Mesodermal cell (in vitro differentiated cells): ENCODE measurements around the gene FRG1. TPM values are rescaled to one million over a fixed set of nuclear protein-coding genes. Genes with fewer than 3 reads are reported as not detected.
"Not testable (repeated sequence)": the region's sequence is repeated elsewhere in the genome, so short reads cannot be mapped to it uniquely, and the experiment has no call there.

Experiments
- H3K27ac ChIP-seq: 2 replicates; pipeline ENCODE4 v1.7.0; 2013; ENCODE audit warnings: mild to moderate bottlenecking, low read depth, low read length, moderate library complexity; ENCODE audit not compliant: severe bottlenecking
- H3K36me3 ChIP-seq: 2 replicates; pipeline ENCODE4 v1.7.1; 2013; ENCODE audit warnings: mild to moderate bottlenecking, low read length, moderate library complexity; ENCODE audit not compliant: control insufficient read depth, insufficient read depth
- H3K4me1 ChIP-seq: one replicate; pipeline ENCODE4 v1.7.1; 2013; ENCODE audit warnings: mild to moderate bottlenecking, low read length; ENCODE audit not compliant: insufficient read depth, control insufficient read depth, poor library complexity, severe bottlenecking
- H3K4me3 ChIP-seq: 2 replicates; pipeline ENCODE4 v1.7.0; 2013; ENCODE audit warnings: low read length, control low read depth, mild to moderate bottlenecking; ENCODE audit not compliant: insufficient read depth, poor library complexity, severe bottlenecking; ENCODE audit errors: extremely low read depth
- H3K9me3 ChIP-seq: 2 replicates; pipeline ENCODE4 v1.7.1; 2013; ENCODE audit warnings: mild to moderate bottlenecking, low read length, moderate library complexity; ENCODE audit not compliant: control insufficient read depth
- WGBS, 2 experiments: methylation state at CpG; one replicate each; pipeline ENCODE4 v1.1.5; 2013; ENCODE audit warnings: missing lambda C conversion rate in 2 of 2; ENCODE audit not compliant: insufficient coverage in 2 of 2; 5-methylcytosine and 5-hydroxymethylcytosine counted together
- polyA plus RNA-seq, 2 experiments: library from polyadenylated mRNA; stranded (reverse); fragments of 50-300 nt; gene quantifications; one replicate each; pipeline ENCODE4 v1.2.3, GENCODE V29; 2013

Gene FRG1
- 52.2 TPM for polyA plus RNA-seq (2013, experiment 1 of 2)
- polyA plus RNA-seq (2013, experiment 2 of 2) = 70.8 TPM

DNA sequence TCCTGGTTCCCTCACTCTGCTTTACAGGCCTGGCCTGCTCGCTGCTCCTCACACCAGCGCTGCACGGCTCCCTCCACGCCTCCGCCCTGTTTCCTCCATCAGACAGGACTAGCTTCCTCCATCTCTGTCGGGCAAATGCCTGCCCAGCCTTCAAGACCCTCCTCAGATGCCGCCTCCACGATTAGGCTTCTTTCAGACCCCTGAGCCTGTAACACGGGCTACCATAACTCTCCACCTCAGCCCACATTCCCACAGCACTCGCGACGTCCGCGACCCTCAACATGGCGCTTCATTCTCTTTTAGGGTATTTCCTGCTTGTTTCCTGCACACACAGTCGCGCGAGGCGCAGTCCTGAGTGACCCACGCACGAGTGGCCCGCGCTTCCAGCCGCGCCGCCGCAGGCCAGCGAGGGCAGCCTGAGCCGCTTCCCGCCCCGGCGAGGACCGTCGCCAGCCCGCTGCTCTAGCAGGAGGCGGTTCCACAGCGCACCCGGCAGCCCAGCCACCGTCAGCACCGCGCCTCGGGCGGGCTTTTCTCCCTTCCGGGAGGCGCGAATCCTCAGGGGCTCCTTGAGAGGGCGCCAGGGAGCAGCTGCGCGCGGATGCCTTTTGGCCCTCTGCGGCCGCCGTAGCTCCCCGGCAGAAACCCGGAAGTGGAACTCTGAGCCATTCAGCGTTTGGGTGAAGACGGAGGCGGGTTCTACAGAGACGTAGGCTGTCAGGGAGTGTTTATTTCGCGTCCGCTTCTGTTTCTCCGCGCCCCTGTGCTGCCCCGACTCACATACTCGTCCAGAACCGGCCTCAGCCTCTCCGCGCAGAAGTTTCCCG, at the start of gene FRG1:
Gene FRG1, plus strand, starts transcription at position 695 of the 827 bp plus-strand sequence. CDS start 138 bp downstream, outside the sequence.
- H3K4me1 ChIP-seq = no peaks in the 10 kb centered on the region
- H3K36me3 ChIP-seq = peaks cover 4% of the 10 kb centered on the region
- peak within 1 kb of the TSS; percentile 88 for H3K4me3 ChIP-seq
- WGBS, 2 experiments = 11 to 13% methylated on average over 61 to 70 of the region's 70 CpGs
- peak within 1 kb of the TSS; percentile 89 for H3K27ac ChIP-seq
- no peaks in the 10 kb centered on the region for H3K9me3 ChIP-seq

DNA sequence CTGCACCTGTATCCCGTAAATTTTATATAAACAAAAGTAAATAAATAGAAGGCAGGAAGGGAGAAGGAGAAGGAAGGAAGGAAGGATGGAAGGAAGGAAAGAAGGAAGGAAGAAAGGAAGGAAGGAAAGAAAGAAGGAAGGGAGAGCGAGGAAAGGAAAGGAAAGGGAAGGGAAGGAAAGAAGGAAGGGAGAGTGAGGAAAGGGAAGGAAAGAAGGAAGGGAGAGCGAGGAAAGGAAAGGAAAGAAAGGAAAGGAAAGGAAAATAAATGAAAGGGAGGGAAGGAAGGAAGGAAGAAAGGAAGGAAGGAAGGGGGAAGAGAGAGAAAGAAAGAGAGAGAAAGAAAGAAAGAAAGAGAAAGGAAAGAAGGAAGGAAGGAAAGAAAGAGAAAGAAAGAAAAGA, 43.0 kb upstream of the FRG1 start:
- H3K27ac ChIP-seq = no peak overlapping the region
- no peaks in the 10 kb centered on the region for H3K9me3 ChIP-seq
- H3K4me1 ChIP-seq = no peaks in the 10 kb centered on the region
- H3K36me3 ChIP-seq = no peaks in the 10 kb centered on the region
- no peak overlapping the region for H3K4me3 ChIP-seq
- 82 to 83% methylated on average over 2 of the region's 3 CpGs for WGBS, 2 experiments

DNA sequence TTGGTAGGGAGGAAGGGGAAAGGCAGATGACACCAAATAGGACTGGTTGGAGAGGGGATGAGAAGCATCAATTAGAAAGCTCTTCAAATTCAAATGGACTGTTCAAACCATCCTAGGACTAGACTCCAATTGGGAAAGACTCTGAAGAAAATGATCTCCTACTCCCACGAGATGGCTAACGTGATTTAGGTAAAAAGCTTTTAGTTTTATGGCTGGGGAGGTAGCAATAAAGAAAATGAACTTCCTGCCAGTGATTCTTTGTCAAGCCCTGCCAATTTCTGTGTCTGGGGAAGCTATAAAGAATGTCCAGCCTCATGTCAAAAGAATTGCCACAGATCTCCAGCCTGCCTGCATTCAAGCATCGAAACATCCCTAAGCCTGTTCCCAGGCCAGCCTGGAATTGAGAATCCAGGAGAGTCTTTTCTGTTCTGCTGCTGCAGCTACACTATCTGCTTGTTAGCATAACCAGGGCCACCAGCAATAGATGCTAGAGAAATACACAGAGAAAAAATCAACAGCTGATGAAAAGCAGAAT, 41.1 kb upstream of the FRG1 start:
- not testable (repeated sequence) for H3K27ac ChIP-seq, H3K9me3 ChIP-seq, H3K4me3 ChIP-seq, H3K36me3 ChIP-seq, H3K4me1 ChIP-seq
- WGBS, 2 experiments = 83 to 100% methylated on average over 1 to 3 of the region's 3 CpGs

DNA sequence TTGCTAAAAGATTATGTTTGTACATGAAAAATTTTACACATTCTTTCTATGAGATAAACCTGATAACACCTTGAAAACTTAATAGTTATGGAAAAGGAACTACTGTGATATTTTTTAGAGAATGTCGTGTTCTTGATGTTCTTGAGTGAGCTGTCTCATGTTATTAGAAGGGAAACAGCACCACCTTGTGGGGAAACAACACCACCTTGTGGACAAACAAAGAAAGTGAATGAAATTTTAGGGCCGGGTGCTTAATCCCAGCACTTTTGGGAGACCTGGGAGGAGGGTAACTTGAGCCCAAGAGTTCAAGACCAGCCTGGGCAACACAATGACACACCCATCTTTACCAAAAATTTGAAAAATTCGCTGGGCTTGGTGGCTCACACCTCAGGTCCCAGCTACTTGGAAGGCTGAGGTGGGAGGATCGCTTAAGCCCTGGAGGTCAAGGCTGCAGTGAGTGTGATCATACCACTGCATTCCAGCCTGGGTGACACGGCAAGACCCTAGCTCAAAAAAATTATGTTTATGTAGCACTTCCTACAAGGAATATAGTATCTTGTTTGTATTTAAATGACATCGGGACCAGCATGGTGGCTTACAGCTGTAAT, 36.1 kb upstream of the FRG1 start:
- H3K9me3 ChIP-seq, H3K36me3 ChIP-seq, H3K4me3 ChIP-seq, H3K27ac ChIP-seq, H3K4me1 ChIP-seq: not testable (repeated sequence)
- 9 to 72% methylated on average over 1 to 3 of the region's 6 CpGs for WGBS, 2 experiments

DNA sequence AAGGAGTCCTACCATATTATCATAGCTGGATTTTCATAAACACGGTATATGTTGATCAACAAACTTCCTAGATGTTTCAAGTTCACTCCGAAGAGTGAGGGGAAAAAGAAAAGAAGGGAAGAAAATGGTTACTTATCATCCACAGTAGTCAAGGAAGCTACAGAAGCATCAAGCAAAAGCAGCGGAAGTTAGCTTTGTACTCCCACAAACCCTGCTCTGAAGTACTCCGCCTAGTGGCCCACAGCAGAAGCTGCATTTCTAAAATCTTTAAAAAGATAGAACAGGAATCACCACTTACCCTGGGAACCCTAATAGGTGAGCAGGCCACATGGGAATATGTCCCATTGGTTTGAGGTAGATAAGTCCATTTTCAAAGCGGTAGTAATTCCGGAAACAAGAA, 28.5 kb upstream of the FRG1 start:
- Histone ChIP-seq H3K36me3 (no peaks in the 10 kb centered on the region), H3K27ac (no peak overlapping the region), H3K4me3 (no peak overlapping the region), H3K4me1 (no peaks in the 10 kb centered on the region), H3K9me3 (no peaks in the 10 kb centered on the region)
- no CpG with 5 or more reads among the region's 6 CpGs for WGBS, 2 experiments

DNA sequence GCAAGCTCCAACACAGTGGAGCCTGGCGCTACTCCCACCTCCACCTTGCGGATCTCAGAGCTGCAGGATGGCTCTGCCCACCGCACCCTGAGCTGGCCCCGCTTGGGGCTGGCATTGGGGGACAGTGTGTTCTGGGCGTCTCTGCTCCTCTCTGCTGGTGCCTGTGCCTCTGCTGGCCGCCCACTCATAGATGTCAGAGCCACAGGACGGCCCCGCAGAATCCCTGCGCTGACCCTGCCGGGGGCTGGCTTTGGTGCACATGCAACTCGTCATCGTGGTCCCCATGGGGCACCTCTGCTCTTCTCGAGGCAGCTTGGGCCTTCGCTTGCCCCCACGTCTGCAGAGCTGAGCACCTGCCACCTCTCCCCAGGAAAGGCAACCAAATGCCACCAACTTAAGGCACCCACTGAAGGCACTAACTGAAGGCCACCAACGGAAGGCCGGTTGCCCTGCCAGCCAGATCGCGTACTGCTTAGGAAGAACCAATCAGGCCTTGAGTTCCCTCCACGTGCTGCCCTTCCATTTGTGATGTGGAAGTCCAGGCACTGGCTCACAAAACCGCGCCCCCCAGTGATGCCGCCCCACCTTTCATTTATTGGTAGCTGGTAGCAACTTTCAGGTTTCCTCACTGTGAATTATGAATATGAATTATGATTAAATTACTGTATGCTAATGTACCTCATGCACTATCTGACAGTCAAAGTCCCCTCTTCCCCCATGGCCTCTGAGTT, 23.3 kb upstream of the FRG1 start:
- Histone ChIP-seq H3K9me3 (no peaks in the 10 kb centered on the region), H3K4me1 (no peaks in the 10 kb centered on the region), H3K27ac (no peak overlapping the region), H3K36me3 (no peaks in the 10 kb centered on the region), H3K4me3 (no peak overlapping the region)
- WGBS, 2 experiments = 90 to 98% methylated on average over 21 of the region's 23 CpGs

DNA sequence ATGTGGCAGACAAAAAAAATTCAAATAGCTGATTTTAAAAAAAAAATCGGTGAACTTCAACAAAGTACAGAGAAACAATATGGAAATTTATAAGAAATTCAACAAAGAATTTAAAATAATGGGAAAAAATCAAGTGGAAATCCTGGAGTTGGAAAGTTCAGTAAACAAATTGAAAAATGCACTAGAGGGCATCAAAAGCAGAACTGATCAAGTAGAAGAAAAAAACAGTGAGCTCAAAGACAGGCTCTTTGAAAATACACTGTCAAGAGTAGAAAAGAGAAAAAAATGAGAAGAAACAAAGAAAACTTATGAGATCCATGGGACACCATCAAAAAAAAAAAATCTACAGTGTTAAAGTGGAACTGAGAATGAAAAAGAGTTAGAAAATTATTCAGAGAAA, 19.6 kb upstream of the FRG1 start:
- H3K4me3 ChIP-seq = no peak overlapping the region
- no peaks in the 10 kb centered on the region for H3K36me3 ChIP-seq
- WGBS, 2 experiments = no CpG with 5 or more reads among the region's 1 CpG
- H3K9me3 ChIP-seq = no peaks in the 10 kb centered on the region
- no peak overlapping the region for H3K27ac ChIP-seq
- H3K4me1 ChIP-seq = no peaks in the 10 kb centered on the region

DNA sequence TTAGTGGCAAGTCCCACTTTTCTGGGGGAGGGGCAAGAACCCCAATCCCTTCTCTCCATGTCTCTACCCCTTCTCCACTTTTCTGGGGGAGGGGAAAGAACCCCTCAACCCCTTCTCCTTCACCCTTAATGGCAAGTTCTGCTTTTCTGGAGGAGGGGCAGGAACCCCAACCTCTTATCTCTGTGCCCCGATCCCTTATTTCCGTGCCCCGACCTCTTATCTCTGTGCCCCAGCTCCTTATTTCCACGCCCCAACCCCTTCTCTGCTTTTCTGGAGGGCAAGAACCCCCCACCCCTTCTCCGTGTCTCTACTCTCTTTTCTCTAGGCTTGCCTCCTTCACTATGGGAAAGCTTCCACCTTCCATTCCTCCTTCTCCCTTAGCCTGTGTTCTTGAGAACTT, 13.9 kb upstream of the FRG1 start:
- H3K4me1 ChIP-seq, H3K36me3 ChIP-seq, H3K9me3 ChIP-seq, H3K27ac ChIP-seq, H3K4me3 ChIP-seq: not testable (repeated sequence)
- WGBS, 2 experiments = 83 to 100% methylated on average over 1 to 5 of the region's 5 CpGs

DNA sequence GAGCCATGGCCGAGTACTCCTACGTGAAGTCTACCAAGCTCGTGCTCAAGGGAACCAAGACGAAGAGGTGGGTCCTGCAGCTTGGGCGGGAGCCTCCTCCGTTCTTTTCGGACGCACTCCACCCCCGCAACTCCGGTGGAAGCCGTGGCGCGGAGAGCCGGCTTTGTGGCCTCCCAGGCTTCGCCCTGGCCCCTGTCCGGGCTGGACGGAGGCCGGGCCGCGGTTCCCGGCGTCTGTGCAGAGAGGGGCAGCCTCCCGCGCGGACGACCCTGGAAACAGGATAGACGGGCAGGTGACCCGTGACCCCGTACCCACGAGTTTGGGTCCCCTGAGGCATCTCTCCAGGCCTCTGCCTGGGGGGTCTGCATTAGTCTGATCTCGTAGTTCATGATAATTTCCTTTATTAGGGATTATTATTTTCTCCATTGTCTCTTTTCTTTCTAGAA, 356 bp downstream of the FRG1 start:
- Histone ChIP-seq H3K4me3 (peak overlapping the region; percentile 88), H3K9me3 (no peaks in the 10 kb centered on the region), H3K4me1 (no peaks in the 10 kb centered on the region), H3K27ac (peak overlapping the region; percentile 89), H3K36me3 (peaks cover 4% of the 10 kb centered on the region)
- 0% methylated on average over 18 to 26 of the region's 31 CpGs for WGBS, 2 experiments

DNA sequence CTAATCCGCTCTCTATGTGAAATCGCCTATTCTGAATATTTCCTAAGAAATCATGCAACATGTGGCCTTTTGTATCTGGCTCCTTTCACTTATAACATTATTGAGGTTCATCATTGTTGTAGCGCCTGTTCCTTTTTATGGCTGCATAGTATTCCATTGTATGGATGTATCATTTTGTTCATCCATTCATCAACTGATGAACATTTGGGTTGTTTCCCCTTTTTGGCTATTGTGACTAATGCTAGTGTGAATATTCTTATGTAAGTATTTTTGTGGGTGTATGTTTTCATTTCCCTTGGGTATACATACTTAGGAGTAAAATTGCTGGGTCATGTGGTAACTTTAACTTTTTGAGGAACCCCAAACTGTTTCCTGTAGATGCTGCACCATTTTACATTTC, 1.7 kb downstream of the FRG1 start:
- not testable (repeated sequence) for H3K36me3 ChIP-seq, H3K4me1 ChIP-seq, H3K27ac ChIP-seq, H3K4me3 ChIP-seq, H3K9me3 ChIP-seq
- 100% methylated on average over 2 of the region's 3 CpGs for WGBS, 2 experiments
